Effector memory CD8-positive, alpha-beta T cell (primary cell): ENCODE results near the gene CATSPERD.

Source experiments
- ATAC-seq: fragments of 150-1000 bp; cut with Tn5 transposase; replicated peaks from 2 replicates; pipeline ENCODE4 v1.10.0; 2021; ENCODE audit warnings: mild to moderate bottlenecking, moderate library complexity
- DNase-seq, 3 experiments: peaks; one replicate each; pipeline ENCODE4 v3.0.0; 2021
- H3K27ac Mint-ChIP-seq, 2 donors: one replicate each; pipeline ENCODE4 v1.8.0; 2022; ENCODE audit warnings: mild to moderate bottlenecking in 2 of 2, mixed read lengths in 2 of 2, moderate library complexity in 2 of 2
- H3K27me3 Mint-ChIP-seq, 2 donors: one replicate each; pipeline ENCODE4 v1.8.0; 2022; ENCODE audit warnings: mixed read lengths in 2 of 2
- H3K36me3 Mint-ChIP-seq: one replicate; pipeline ENCODE4 v1.8.0; 2022; ENCODE audit warnings: mild to moderate bottlenecking, moderate library complexity, mixed read lengths; ENCODE audit not compliant: insufficient read depth
- H3K4me1 Mint-ChIP-seq, 2 donors: one replicate each; pipeline ENCODE4 v1.8.0; 2022; ENCODE audit warnings: low read depth in 2 of 2, mixed read lengths in 2 of 2
- H3K4me3 Mint-ChIP-seq, 2 donors: one replicate each; pipeline ENCODE4 v1.8.0; 2022; ENCODE audit warnings: mild to moderate bottlenecking in 2 of 2, mixed read lengths in 2 of 2, moderate library complexity in 2 of 2
- H3K9me3 Mint-ChIP-seq, 2 donors: one replicate each; pipeline ENCODE4 v1.8.0; 2022; ENCODE audit warnings: mixed read lengths in 2 of 2

Gene CATSPERD

DNA sequence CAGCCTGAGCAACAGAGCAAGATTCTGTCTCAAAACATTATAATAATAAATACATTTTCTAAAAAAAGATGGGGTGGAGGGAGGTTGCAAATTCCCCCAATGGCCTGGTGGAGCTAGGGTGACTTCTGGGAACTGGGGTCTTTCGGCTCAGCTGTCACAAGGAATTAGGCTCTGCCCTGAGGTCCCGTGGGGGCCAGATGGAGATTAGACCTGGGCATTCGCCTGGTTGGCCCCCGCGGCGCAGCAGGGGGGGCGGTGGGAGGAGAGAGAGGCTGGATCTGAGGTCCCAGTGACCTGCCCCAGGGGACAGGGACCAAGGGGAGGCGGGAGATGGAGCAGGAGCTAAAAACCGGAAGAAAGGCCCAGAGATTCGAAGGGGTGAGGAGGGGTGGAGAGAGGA is 104.3 kb downstream of the CATSPERD start:
- H3K27ac Mint-ChIP-seq: no peak overlapping the region
- H3K9me3 Mint-ChIP-seq: peaks cover 0 to 2% of the 10 kb centered on the region in 2 donors
- peaks cover under 1 to 5% of the 10 kb centered on the region in 2 donors for H3K27me3 Mint-ChIP-seq
- H3K36me3 Mint-ChIP-seq: peaks cover 24% of the 10 kb centered on the region
- ATAC-seq (no peak), DNase-seq (no peak)
- peaks cover 8 to 11% of the 10 kb centered on the region in 2 donors for H3K4me1 Mint-ChIP-seq
- H3K4me3 Mint-ChIP-seq: no peak overlapping the region

DNA sequence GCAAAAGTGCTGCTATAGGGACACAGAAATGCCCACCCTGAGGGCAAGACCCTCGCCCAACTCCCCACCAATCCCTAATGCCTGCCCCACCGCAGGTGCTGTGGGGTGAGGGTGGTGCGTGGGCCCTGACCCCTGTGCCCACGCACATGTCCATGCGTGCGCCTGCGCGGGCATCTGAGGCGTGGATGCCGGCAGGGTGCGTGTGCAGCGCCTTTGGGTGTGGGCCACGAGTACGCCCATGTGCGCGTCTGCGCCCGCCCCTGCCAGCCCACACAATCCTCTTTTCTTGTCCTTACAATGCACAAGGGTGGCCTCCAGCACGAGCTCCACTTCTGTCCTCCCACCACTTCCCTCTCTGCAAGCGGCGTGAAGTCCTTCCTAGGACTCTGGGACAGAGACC is 104.7 kb downstream of the CATSPERD start:
- Mint-ChIP-seq H3K27me3 (peaks cover 4 to 9% of the 10 kb centered on the region in 2 donors), H3K36me3 (peaks cover 24% of the 10 kb centered on the region), H3K27ac (no peak overlapping the region), H3K4me3 (no peak overlapping the region), H3K9me3 (peaks cover 0 to 2% of the 10 kb centered on the region in 2 donors), H3K4me1 (peaks cover 8 to 11% of the 10 kb centered on the region in 2 donors)
- DNase-seq: no peak
- ATAC-seq: no peak

DNA sequence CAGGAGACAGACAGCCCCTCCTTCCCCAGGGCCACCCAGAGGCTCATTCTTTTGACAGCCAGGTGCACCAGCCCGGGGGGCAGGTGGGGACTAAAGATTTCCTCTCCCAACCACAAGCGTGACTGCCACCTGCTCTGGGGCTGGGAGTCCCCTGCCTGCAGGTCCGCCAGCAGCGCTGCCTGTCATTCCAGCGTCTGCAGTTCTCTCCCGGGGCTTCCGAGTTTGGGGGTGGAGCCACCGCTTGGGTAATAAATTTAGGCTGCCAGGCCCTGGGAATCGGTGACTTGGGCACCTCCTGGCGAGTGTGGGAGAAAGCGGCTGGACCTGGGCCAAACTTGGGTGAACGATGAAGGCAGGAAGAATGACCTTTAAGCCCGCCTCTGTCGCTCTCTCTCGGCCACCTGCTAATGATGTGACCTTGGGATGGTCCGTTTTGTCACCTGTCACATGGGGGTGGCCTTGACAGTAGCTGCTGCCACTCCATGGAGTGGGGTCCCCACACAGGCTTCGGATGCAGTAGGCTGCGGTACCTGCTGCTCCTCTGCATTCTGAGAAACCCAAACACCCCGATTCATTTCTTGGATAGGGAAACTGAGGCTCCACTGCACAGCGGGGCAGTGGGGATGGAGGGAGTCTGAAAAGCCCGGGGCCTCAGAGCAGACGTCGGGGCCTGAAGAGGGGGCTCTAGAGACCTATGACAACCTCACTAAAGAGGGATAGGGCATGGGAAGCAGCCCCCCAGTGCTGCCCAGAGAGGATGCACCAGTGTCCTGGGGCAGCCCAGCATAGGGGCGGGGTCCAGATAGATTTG is 106.3 kb downstream of the CATSPERD start:
- Mint-ChIP-seq H3K27ac (peak overlapping the region in 1 of 2 donors; percentile 70), H3K4me3 (peak overlapping the region; percentile 66 to 78), H3K36me3 (peaks cover 22% of the 10 kb centered on the region), H3K9me3 (no peaks in the 10 kb centered on the region), H3K27me3 (peaks cover 5 to 8% of the 10 kb centered on the region in 2 donors), H3K4me1 (peaks cover 8 to 11% of the 10 kb centered on the region in 2 donors)
- no peak for ATAC-seq
- no peak for DNase-seq

DNA sequence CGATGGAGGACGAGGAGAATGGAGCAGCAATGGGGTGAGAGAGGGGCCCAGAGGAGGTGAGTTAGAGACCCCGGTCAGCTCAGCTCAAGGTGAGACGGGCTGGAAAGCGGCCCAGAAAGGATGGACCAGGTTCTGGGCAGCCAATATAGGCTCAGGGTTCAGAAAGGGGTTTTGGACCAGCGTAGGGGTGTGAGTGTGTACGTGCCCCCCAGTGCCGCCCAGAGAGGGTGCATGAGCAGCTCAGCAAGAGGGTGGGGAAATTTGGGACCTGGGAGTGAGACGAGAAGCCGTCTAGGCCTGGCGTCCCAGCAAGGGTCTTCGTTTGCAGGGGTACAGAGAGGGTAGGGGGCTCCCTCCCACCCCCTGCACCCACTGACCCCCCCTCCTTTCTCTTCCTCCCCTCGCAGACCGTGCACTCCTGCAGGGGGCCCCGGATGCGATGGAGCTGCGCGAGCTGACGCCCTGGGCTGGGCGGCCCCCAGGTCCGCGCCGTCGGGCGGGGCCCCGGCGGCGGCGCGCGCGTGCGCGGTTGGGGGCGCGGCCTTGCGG is 107.0 kb downstream of the CATSPERD start:
- DNase-seq (no peak), ATAC-seq (no peak)
- peaks cover 22% of the 10 kb centered on the region for H3K36me3 Mint-ChIP-seq
- H3K4me3 Mint-ChIP-seq: peak overlapping the region; percentile 66 to 78
- no peaks in the 10 kb centered on the region for H3K9me3 Mint-ChIP-seq
- H3K4me1 Mint-ChIP-seq: peaks cover 8 to 11% of the 10 kb centered on the region in 2 donors
- peak overlapping the region in 1 of 2 donors; percentile 70 for H3K27ac Mint-ChIP-seq
- peaks cover 8 to 11% of the 10 kb centered on the region in 2 donors for H3K27me3 Mint-ChIP-seq

DNA sequence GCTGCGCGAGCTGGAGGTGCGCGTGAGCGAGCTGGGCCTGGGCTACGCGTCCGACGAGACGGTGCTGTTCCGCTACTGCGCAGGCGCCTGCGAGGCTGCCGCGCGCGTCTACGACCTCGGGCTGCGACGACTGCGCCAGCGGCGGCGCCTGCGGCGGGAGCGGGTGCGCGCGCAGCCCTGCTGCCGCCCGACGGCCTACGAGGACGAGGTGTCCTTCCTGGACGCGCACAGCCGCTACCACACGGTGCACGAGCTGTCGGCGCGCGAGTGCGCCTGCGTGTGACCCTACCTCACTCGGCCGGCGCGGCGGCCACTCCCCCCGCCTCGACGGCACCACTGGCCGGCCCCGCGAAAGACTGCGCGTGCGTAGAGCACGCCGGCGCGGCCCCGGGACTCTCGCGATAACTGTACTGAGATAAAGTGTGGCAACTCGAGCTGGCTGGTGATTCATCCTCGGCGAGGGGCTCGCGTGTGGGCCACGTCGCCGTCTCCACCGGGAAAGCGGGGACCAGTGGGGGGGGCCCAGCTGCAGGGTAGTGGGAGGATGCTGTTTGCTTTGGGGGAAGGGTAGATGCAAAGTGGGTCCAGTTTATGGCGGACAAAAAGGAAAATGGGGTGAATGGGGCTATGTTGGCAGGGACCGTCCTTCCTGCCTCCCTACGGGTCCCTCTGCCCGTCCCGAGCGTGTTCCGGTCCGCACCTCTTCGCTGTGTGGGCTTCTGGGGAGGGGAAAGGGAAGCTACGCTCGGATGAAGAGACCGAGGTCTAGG is 107.6 kb downstream of the CATSPERD start:
- peak overlapping the region; percentile 94 to 96 for H3K27ac Mint-ChIP-seq
- H3K36me3 Mint-ChIP-seq: peaks cover 22% of the 10 kb centered on the region
- H3K27me3 Mint-ChIP-seq: peaks cover 8 to 13% of the 10 kb centered on the region in 2 donors
- H3K4me3 Mint-ChIP-seq: peak overlapping the region; percentile 83 to 90
- peak; percentile 82 for ATAC-seq
- peak; percentile 80 to 90 (median 87) for DNase-seq
- H3K4me1 Mint-ChIP-seq: peaks cover 8 to 11% of the 10 kb centered on the region in 2 donors
- H3K9me3 Mint-ChIP-seq: no peaks in the 10 kb centered on the region
